H9 (cell line): ENCODE results near the gene EN1. TPM values are rescaled to one million over a fixed set of nuclear protein-coding genes. Genes with fewer than 3 reads are reported as not detected.
A peak's percentile ranks its signal among the peaks of the same experiment; 100 is the strongest.

Source experiments
- DNase-seq: peaks from one replicate; pipeline ENCODE4 v3.0.0-alpha.2; 2017
- H2AFZ ChIP-seq: one replicate; pipeline ENCODE4 v1.6.1; 2013; ENCODE audit warnings: mild to moderate bottlenecking, low read length, control low read depth, moderate library complexity
- H2AK5ac ChIP-seq: 2 replicates; pipeline ENCODE4 v1.6.1; 2013; ENCODE audit warnings: low read length, control low read depth, mixed read lengths; ENCODE audit not compliant: insufficient read length
- H2BK120ac ChIP-seq: one replicate; pipeline ENCODE4 v1.6.1; 2013; ENCODE audit warnings: low read depth, mild to moderate bottlenecking, low read length, control low read depth, inconsistent platforms; ENCODE audit not compliant: poor library complexity, severe bottlenecking
- H2BK12ac ChIP-seq: 2 replicates; pipeline ENCODE4 v1.6.1; 2013; ENCODE audit warnings: low read length, control low read depth, mixed read lengths, low read depth; ENCODE audit not compliant: insufficient read length
- H2BK15ac ChIP-seq: 2 replicates; pipeline ENCODE4 v1.6.1; 2013; ENCODE audit warnings: low read depth, low read length, control low read depth
- H2BK20ac ChIP-seq: one replicate; pipeline ENCODE4 v1.6.1; 2013; ENCODE audit warnings: low read depth, mild to moderate bottlenecking, low read length, control low read depth, inconsistent platforms; ENCODE audit not compliant: poor library complexity, severe bottlenecking
- H2BK5ac ChIP-seq: 2 replicates; pipeline ENCODE4 v1.6.1; 2013; ENCODE audit warnings: low read length, control low read depth, mixed read lengths; ENCODE audit not compliant: insufficient read length
- H3K14ac ChIP-seq: 2 replicates; pipeline ENCODE4 v1.6.1; 2013; ENCODE audit warnings: low read length, control low read depth; ENCODE audit not compliant: insufficient read depth
- H3K18ac ChIP-seq: 2 replicates; pipeline ENCODE4 v1.6.1; 2013; ENCODE audit warnings: low read depth, mild to moderate bottlenecking, mixed read lengths, low read length, control low read depth; ENCODE audit not compliant: insufficient read length
- H3K23ac ChIP-seq: 2 replicates; pipeline ENCODE4 v1.6.1; 2013; ENCODE audit warnings: low read length, control low read depth, mixed read lengths, low read depth; ENCODE audit not compliant: insufficient read length
- H3K23me2 ChIP-seq: 2 replicates; pipeline ENCODE4 v1.6.1; 2013; ENCODE audit warnings: low read depth, mild to moderate bottlenecking, mixed read lengths, low read length, control low read depth; ENCODE audit not compliant: insufficient read length, poor library complexity, severe bottlenecking
- H3K27ac ChIP-seq: 2 replicates; pipeline ENCODE4 v1.5.1; 2013; ENCODE audit warnings: low read length, control low read depth, mixed read lengths, low read depth; ENCODE audit not compliant: insufficient read length
- H3K27me3 ChIP-seq: 2 replicates; pipeline ENCODE4 v1.6.1; 2013; ENCODE audit warnings: low read length, control low read depth, inconsistent platforms; ENCODE audit not compliant: insufficient read depth
- H3K4ac ChIP-seq: 2 replicates; pipeline ENCODE4 v1.6.1; 2013; ENCODE audit warnings: low read depth, mild to moderate bottlenecking, control low read depth, inconsistent platforms, low read length, moderate library complexity
- H3K4me1 ChIP-seq: 2 replicates; pipeline ENCODE4 v1.6.1; 2013; ENCODE audit warnings: low read length, control low read depth, inconsistent platforms; ENCODE audit not compliant: insufficient read depth
- H3K4me2 ChIP-seq: 2 replicates; pipeline ENCODE4 v1.6.1; 2013; ENCODE audit warnings: low read length, control low read depth, mixed read lengths; ENCODE audit not compliant: insufficient read length, insufficient read depth
- H3K56ac ChIP-seq: 2 replicates; pipeline ENCODE4 v1.6.1; 2013; ENCODE audit warnings: low read depth, mild to moderate bottlenecking, mixed read lengths, low read length, control low read depth; ENCODE audit not compliant: insufficient read length
- H3K79me1 ChIP-seq: 2 replicates; pipeline ENCODE4 v1.6.1; 2013; ENCODE audit warnings: low read depth, mild to moderate bottlenecking, moderate library complexity, low read length, control low read depth, inconsistent platforms; ENCODE audit not compliant: insufficient read depth, poor library complexity, severe bottlenecking
- H3K79me2 ChIP-seq: 2 replicates; pipeline ENCODE4 v1.6.1; 2013; ENCODE audit warnings: low read length, control low read depth, inconsistent platforms; ENCODE audit not compliant: insufficient read depth
- H3K9ac ChIP-seq: 2 replicates; pipeline ENCODE4 v1.6.1; 2013; ENCODE audit warnings: low read length, control low read depth, mixed read lengths; ENCODE audit not compliant: insufficient read length; ENCODE audit errors: extremely low read depth
- H3K9me3 ChIP-seq: one replicate; pipeline ENCODE4 v1.6.1; 2013; ENCODE audit warnings: low read depth, low read length, inconsistent platforms; ENCODE audit not compliant: control insufficient read depth
- H3T11ph ChIP-seq: one replicate; pipeline ENCODE4 v1.6.1; 2013; ENCODE audit warnings: mild to moderate bottlenecking, low read length, control low read depth, inconsistent platforms
- H4K20me1 ChIP-seq: one replicate; pipeline ENCODE4 v1.6.1; 2013; ENCODE audit not compliant: control insufficient read depth, insufficient read length, insufficient read depth
- H4K5ac ChIP-seq: 2 replicates; pipeline ENCODE4 v1.6.1; 2013; ENCODE audit warnings: low read depth, mild to moderate bottlenecking, mixed read lengths, low read length, control low read depth; ENCODE audit not compliant: insufficient read length
- H4K8ac ChIP-seq: replicated peaks from 2 replicates; pipeline ENCODE4 v1.6.1; 2013; ENCODE audit warnings: low read length, control low read depth, mixed read lengths, low read depth; ENCODE audit not compliant: insufficient read length
- H4K91ac ChIP-seq: 2 replicates; pipeline ENCODE4 v1.6.1; 2013; ENCODE audit warnings: low read depth, mild to moderate bottlenecking, moderate library complexity, mixed read lengths, low read length, control low read depth; ENCODE audit not compliant: insufficient read length
- H3K27ac Mint-ChIP-seq, 3 experiments: 2 replicates in 2 of 3; 3 replicates in 1 of 3; pipeline ENCODE4 v1.8.0; 2020 to 2021; ENCODE audit warnings: mixed read lengths in 3 of 3, mild to moderate bottlenecking in 1 of 3, moderate library complexity in 1 of 3
- H3K27me3 Mint-ChIP-seq: 2 replicates; pipeline ENCODE4 v1.8.0; 2021; ENCODE audit warnings: low read depth, mild to moderate bottlenecking, moderate library complexity, mixed read lengths
- H3K36me3 Mint-ChIP-seq, 3 experiments: 2 replicates in 2 of 3; 3 replicates in 1 of 3; pipeline ENCODE4 v1.8.0; 2020 to 2021; ENCODE audit warnings: low read depth in 3 of 3, mixed read lengths in 3 of 3; ENCODE audit not compliant: insufficient read depth in 1 of 3
- H3K4me1 Mint-ChIP-seq, 2 experiments: 2 replicates each; pipeline ENCODE4 v1.8.0; 2020; ENCODE audit warnings: mixed read lengths in 2 of 2
- H3K4me3 Mint-ChIP-seq, 2 experiments: 2 replicates in 1 of 2; 3 replicates in 1 of 2; pipeline ENCODE4 v1.8.0; 2020 to 2021; ENCODE audit warnings: mild to moderate bottlenecking in 2 of 2, mixed read lengths in 2 of 2, moderate library complexity in 1 of 2
- H3K9me3 Mint-ChIP-seq, 2 experiments: 2 replicates in 1 of 2; 3 replicates in 1 of 2; pipeline ENCODE4 v1.8.0; 2020; ENCODE audit warnings: mild to moderate bottlenecking in 2 of 2, mixed read lengths in 2 of 2, moderate library complexity in 1 of 2
- CTCF ChIP-seq: fragments of 200-600 bp; sonication (generic); conservative IDR thresholded peaks from 3 replicates; pipeline ENCODE4 v1.8.0; 2021; ENCODE audit warnings: antibody characterized with exemption, mild to moderate bottlenecking
- WGBS: extraction: QIAGEN DNeasy Blood & Tissue Kit; methylation state at CpG from one replicate; pipeline ENCODE4 v1.1.7; 2013; ENCODE audit warnings: missing lambda C conversion rate, low lambda C conversion rate, mixed read lengths; ENCODE audit not compliant: insufficient read length; ENCODE audit errors: extremely low coverage; 5-methylcytosine and 5-hydroxymethylcytosine counted together
- total RNA-seq: library from RNA; stranded (reverse); gene quantifications from 2 replicates; pipeline ENCODE4 v1.2.1, GENCODE V29; 2021

Gene EN1
- total RNA-seq, 1 experiment from 2014 or later, result not detected

- H3K4me3 Mint-ChIP-seq, result peak overlapping the region in 1 of 2 experiments; percentile 71; a peak in 3 of 5 replicates
- no peak overlapping the region for H3K4ac ChIP-seq
- H3K23ac ChIP-seq, result no peak overlapping the region
- H3K14ac ChIP-seq, result no peak overlapping the region
- H4K20me1 ChIP-seq, result peaks cover 4% of the 10 kb centered on the region
- no peak overlapping the region for H3K56ac ChIP-seq
- no peak overlapping the region for H2BK120ac ChIP-seq
- no peak overlapping the region for H3K18ac ChIP-seq
- no CpG with 5 or more reads among the region's 25 CpGs for WGBS
- H2BK5ac ChIP-seq, result no peak overlapping the region
- H3K23me2 ChIP-seq, result peaks cover 18% of the 10 kb centered on the region
- no peak overlapping the region for H4K8ac ChIP-seq
- no peak overlapping the region for H3K27ac Mint-ChIP-seq
- H4K91ac ChIP-seq, result no peak overlapping the region
- H3K36me3 Mint-ChIP-seq, result no peaks in the 10 kb centered on the region; a peak in 1 of 7 replicates
- H3K27me3 Mint-ChIP-seq, result peaks cover 100% of the 10 kb centered on the region
- H3K79me1 ChIP-seq, result no peaks in the 10 kb centered on the region
- no peak overlapping the region for H2AK5ac ChIP-seq
- no peak overlapping the region for H2BK12ac ChIP-seq
- H3K9me3 ChIP-seq, result no peaks in the 10 kb centered on the region
- peaks cover 43 to 62% of the 10 kb centered on the region in 2 experiments for H3K4me1 Mint-ChIP-seq
- no peaks in the 10 kb centered on the region for H3K79me2 ChIP-seq
- peak; percentile 34 for DNase-seq
- H2BK15ac ChIP-seq, result no peak overlapping the region
- no peak overlapping the region for H4K5ac ChIP-seq
- no peak overlapping the region for H2AFZ ChIP-seq
- H3K27me3 ChIP-seq, result peaks cover 97% of the 10 kb centered on the region
- H3T11ph ChIP-seq, result no peak overlapping the region
- no peak overlapping the region for H2BK20ac ChIP-seq
- peak overlapping the region; percentile 55 for H3K4me2 ChIP-seq
- no peaks in the 10 kb centered on the region; the same call in 1 of the 2 replicates for H3K4me1 ChIP-seq
- TF ChIP-seq CTCF, result no peak
- peaks cover 0 to 3% of the 10 kb centered on the region in 2 experiments; a peak in 2 of 5 replicates for H3K9me3 Mint-ChIP-seq
- no peak overlapping the region for H3K9ac ChIP-seq
- no peak overlapping the region for H3K27ac ChIP-seq
Observed at GRCh38 chr2:118856330-118856977, 9.0 kb upstream of the EN1 start.
